ENCODE measurements around the gene UBE2O. TPM values are rescaled to one million over a fixed set of nuclear protein-coding genes. Genes with fewer than 3 reads are reported as not detected.

UBE2O gene
- total RNA-seq, 2 experiments from 2014 or later, result 43.4 to 79.6 TPM

- H3K27ac ChIP-seq (ENCODE audit: low read depth, low read length, poor library complexity, severe bottlenecking), result no peak within 1 kb of the TSS
- no peaks in the 10 kb centered on the region for H3K9me2 ChIP-seq (ENCODE audit: insufficient read depth, low read length)
- H3K4me2 ChIP-seq (ENCODE audit: low read length), result peak within 1 kb of the TSS; percentile 97
- peak; percentile 79 for DNase-seq (ENCODE audit: low spot score)
- intact Hi-C loops (cut with micrococcal nuclease; ENCODE audit: unreplicated experiment), result loop anchor here (1.0 kb wide), 1 partner anchor 81 kb away; no protein-coding TSS in a partner anchor
- peak within 1 kb of the TSS; percentile 64 for H3K4me3 ChIP-seq (ENCODE audit: low read depth, low read length, poor library complexity, severe bottlenecking)
- TF ChIP-seq CTCF (conservative IDR thresholded peaks at IDR 0.05; ENCODE audit: low read length), result no peak
- peak; percentile 96 for TF ChIP-seq EZH2phosphoT487 (IDR thresholded peaks at IDR 0.05; ENCODE audit: borderline replicate concordance, low read depth, low read length)
- no TSS peak for BruUV-seq (replicated peaks)
- peaks cover 13% of the 10 kb centered on the region for H3K36me3 ChIP-seq (ENCODE audit: insufficient read depth, low read length)
- H3K4me1 ChIP-seq (ENCODE audit: insufficient read depth, low read length, poor library complexity, severe bottlenecking), result peaks cover 29% of the 10 kb centered on the region
- no peaks in the 10 kb centered on the region for H3K9me3 ChIP-seq (ENCODE audit: low read length)
- ChIA-PET CTCF (ENCODE audit: unreplicated experiment) (interaction anchor here (0.6 to 1.0 kb wide), 3 partner anchors 14 to 360 kb away, joined by 3 read pairs; no protein-coding TSS in a partner anchor), POLR2A (interaction anchor here (0.6 to 0.9 kb wide), 5 partner anchors 14 to 1094 kb away, joined by 3 read pairs; no protein-coding TSS in a partner anchor)
- H2AFZ ChIP-seq (ENCODE audit: low read length), result peak within 1 kb of the TSS; percentile 62
- no peaks in the 10 kb centered on the region for H3K79me2 ChIP-seq (ENCODE audit: insufficient read depth, low read depth, low read length)
- no peaks in the 10 kb centered on the region for H4K20me1 ChIP-seq (ENCODE audit: insufficient read depth, low read length)
These were observed 68.5 kb downstream of the UBE2O start, which contains the start of gene SPHK1 for GRCh38 chr17:76384222-76384986. Gene SPHK1, plus strand, starts transcription at chr17:76384609. Its CDS starts 1,036 bp downstream, at chr17:76385645.

GRCh38 chr17:76383546-76384221, 69.3 kb downstream of the UBE2O start:
- TF ChIP-seq CTCF (conservative IDR thresholded peaks at IDR 0.05; ENCODE audit: low read length), result peak; percentile 65
- no peak for TF ChIP-seq EZH2phosphoT487 (IDR thresholded peaks at IDR 0.05; ENCODE audit: borderline replicate concordance, low read depth, low read length)
- Histone ChIP-seq H3K9me2 (ENCODE audit: insufficient read depth, low read length) (no peaks in the 10 kb centered on the region), H3K4me1 (ENCODE audit: insufficient read depth, low read length, poor library complexity, severe bottlenecking) (peaks cover 29% of the 10 kb centered on the region), H4K20me1 (ENCODE audit: insufficient read depth, low read length) (no peaks in the 10 kb centered on the region), H3K9me3 (ENCODE audit: low read length) (no peaks in the 10 kb centered on the region), H3K4me3 (ENCODE audit: low read depth, low read length, poor library complexity, severe bottlenecking) (peak overlapping the region; percentile 64), H3K27ac (ENCODE audit: low read depth, low read length, poor library complexity, severe bottlenecking) (no peak overlapping the region), H3K36me3 (ENCODE audit: insufficient read depth, low read length) (peaks cover 6% of the 10 kb centered on the region), H3K4me2 (ENCODE audit: low read length) (peak overlapping the region; percentile 97), H2AFZ (ENCODE audit: low read length) (peak overlapping the region; percentile 62), H3K79me2 (ENCODE audit: insufficient read depth, low read depth, low read length) (no peaks in the 10 kb centered on the region)
- CTCF ChIA-PET (ENCODE audit: unreplicated experiment), result interaction anchor here (0.7 to 0.9 kb wide), 2 partner anchors 14 to 74 kb away, joined by 3 to 6 read pairs; no protein-coding TSS in a partner anchor
- POLR2A ChIA-PET, result interaction anchor here (0.5 to 0.6 kb wide), 4 partner anchors 12 to 474 kb away, joined by 3 to 4 read pairs (median 4); no protein-coding TSS in a partner anchor
- DNase-seq (ENCODE audit: low spot score), result peak; percentile 63
- intact Hi-C loops (cut with micrococcal nuclease; ENCODE audit: unreplicated experiment), result loop anchor here (1.0 kb wide), 1 partner anchor 80 kb away; no protein-coding TSS in a partner anchor
- BruUV-seq (replicated peaks), result no TSS peak
